Neural cell (in vitro differentiated cells): Measurements from ENCODE around the gene ARHGAP10. TPM values are rescaled to one million over a fixed set of nuclear protein-coding genes. Genes with fewer than 3 reads are reported as not detected.

Experiments
- H2AFZ ChIP-seq: fragments of 200-600, 300-800 bp; sonication (generic), shearing (Covaris generic); 2 replicates; pipeline ENCODE4 v1.6.0; 2014; ENCODE audit warnings: low read depth, mild to moderate bottlenecking, antibody characterized with exemption, low read length, moderate library complexity
- H3F3A ChIP-seq: fragments of 200-600 bp; shearing (Covaris generic); 2 replicates; pipeline ENCODE4 v1.6.1; 2016; ENCODE audit warnings: mild to moderate bottlenecking, moderate library complexity, mixed read lengths, antibody characterized with exemption, low read length; ENCODE audit not compliant: insufficient read depth, poor library complexity, severe bottlenecking
- H3K27ac ChIP-seq: fragments of 200-600, 300-800 bp; sonication (generic), shearing (Covaris generic); 2 replicates; pipeline ENCODE4 v1.5.1; 2014; ENCODE audit warnings: mild to moderate bottlenecking, low read length, moderate library complexity
- H3K27me3 ChIP-seq: fragments of 300-800, 200-600 bp; sonication (generic), shearing (Covaris generic); 2 replicates; pipeline ENCODE4 v1.6.0; 2014; ENCODE audit warnings: mild to moderate bottlenecking, low read depth, low read length, moderate library complexity; ENCODE audit not compliant: insufficient read depth
- H3K36me3 ChIP-seq: fragments of 300-800, 200-600 bp; sonication (generic), shearing (Covaris generic); 2 replicates; pipeline ENCODE4 v1.5.1; 2014; ENCODE audit warnings: mild to moderate bottlenecking, antibody characterized with exemption, low read length, moderate library complexity; ENCODE audit not compliant: insufficient read depth
- H3K4me2 ChIP-seq: fragments of 300-800, 200-600 bp; sonication (generic), shearing (Covaris generic); 2 replicates; pipeline ENCODE4 v1.6.0; 2014; ENCODE audit warnings: mild to moderate bottlenecking, low read length
- H3K4me3 ChIP-seq: fragments of 300-800, 200-600 bp; sonication (generic), shearing (Covaris generic); 2 replicates; pipeline ENCODE4 v1.5.1; 2014; ENCODE audit warnings: mild to moderate bottlenecking, low read length, moderate library complexity
- H3K79me2 ChIP-seq: fragments of 200-600 bp; shearing (Covaris generic); replicated peaks from 2 replicates; pipeline ENCODE4 v1.6.0; 2014; ENCODE audit warnings: mild to moderate bottlenecking, low read length, moderate library complexity; ENCODE audit not compliant: insufficient read depth
- H3K9ac ChIP-seq: fragments of 300-800, 200-600 bp; sonication (generic), shearing (Covaris generic); 2 replicates; pipeline ENCODE4 v1.6.1; 2016; ENCODE audit warnings: mild to moderate bottlenecking, low read length, mixed read lengths
- H3K9me2 ChIP-seq: fragments of 200-600 bp; shearing (Covaris generic); 2 replicates; pipeline ENCODE4 v1.6.1; 2016; ENCODE audit warnings: mild to moderate bottlenecking, low read length, mixed read lengths; ENCODE audit not compliant: insufficient read depth
- H3K9me3 ChIP-seq: fragments of 200-600, 300-800 bp; sonication (generic), shearing (Covaris generic); 2 replicates; pipeline ENCODE4 v1.6.1; 2016; ENCODE audit warnings: mild to moderate bottlenecking, mixed run types, low read length, moderate library complexity, mixed read lengths
- H4K20me1 ChIP-seq: fragments of 200-600 bp; shearing (Covaris generic); 2 replicates; pipeline ENCODE4 v1.6.1; 2016; ENCODE audit warnings: mild to moderate bottlenecking, mixed run types; ENCODE audit not compliant: insufficient read depth
- CTCF ChIP-seq: fragments of 450-650 bp; IDR thresholded peaks from 2 replicates; pipeline ENCODE4 v1.5.1; 2014; ENCODE audit warnings: antibody characterized with exemption, mild to moderate bottlenecking, moderate library complexity; ENCODE audit not compliant: poor library complexity, severe bottlenecking
- EP300 ChIP-seq: fragments of 450-650 bp; conservative IDR thresholded peaks from 2 replicates; pipeline ENCODE4 v1.6.1; 2014; ENCODE audit warnings: antibody characterized with exemption, mild to moderate bottlenecking, moderate library complexity; ENCODE audit not compliant: poor library complexity, severe bottlenecking
- MXI1 ChIP-seq: fragments of 450-650 bp; conservative IDR thresholded peaks from 2 replicates; pipeline ENCODE4 v1.6.1; 2014; ENCODE audit warnings: antibody characterized with exemption, mild to moderate bottlenecking; ENCODE audit not compliant: poor library complexity, severe bottlenecking
- POLR2AphosphoS5 ChIP-seq: IDR thresholded peaks from 2 replicates; pipeline ENCODE4 v1.6.1; 2012
- RAD21 ChIP-seq: fragments of 450-650 bp; conservative IDR thresholded peaks from 2 replicates; pipeline ENCODE4 v1.6.1; 2014; ENCODE audit warnings: antibody characterized with exemption, mild to moderate bottlenecking, moderate library complexity
- REST ChIP-seq: IDR thresholded peaks from 2 replicates; pipeline ENCODE4 v1.6.1; 2012; ENCODE audit warnings: borderline replicate concordance
- SMC3 ChIP-seq: fragments of 450-650 bp; conservative IDR thresholded peaks from 2 replicates; pipeline ENCODE4 v1.6.1; 2014; ENCODE audit warnings: antibody characterized with exemption, mild to moderate bottlenecking, moderate library complexity; ENCODE audit not compliant: poor library complexity
- TAF1 ChIP-seq: IDR thresholded peaks from 2 replicates; pipeline ENCODE4 v1.6.1; 2012; ENCODE audit warnings: low read depth
- polyA plus RNA-seq: library from polyadenylated mRNA; depleted of rRNA; stranded (reverse); fragments of >200 nt; gene quantifications from 2 replicates; pipeline ENCODE4 v1.2.3, GENCODE V29; 2014

Gene ARHGAP10
- polyA plus RNA-seq, 1 donor from 2014 or later = 1.2 TPM

- Histone ChIP-seq H3K27ac (no peak overlapping the region), H3K9me2 (no peaks in the 10 kb centered on the region), H3K4me2 (no peak overlapping the region), H3K9me3 (peaks cover 5% of the 10 kb centered on the region), H3F3A (no peaks in the 10 kb centered on the region), H3K9ac (no peak overlapping the region), H3K27me3 (no peaks in the 10 kb centered on the region), H3K4me3 (no peak overlapping the region), H3K79me2 (no peaks in the 10 kb centered on the region), H4K20me1 (no peaks in the 10 kb centered on the region), H2AFZ (no peak overlapping the region), H3K36me3 (no peaks in the 10 kb centered on the region)
- TF ChIP-seq TAF1 (no peak), SMC3 (no peak), EP300 (no peak), POLR2AphosphoS5 (no peak), REST (no peak), MXI1 (no peak), RAD21 (no peak), CTCF (no peak)
Observed at GRCh38 chr4:147704846-147705245, 27.0 kb upstream of the ARHGAP10 start.

GRCh38 chr4:147707892-147708672 lies 23.8 kb upstream of the ARHGAP10 start:
- no peaks in the 10 kb centered on the region for H3K79me2 ChIP-seq
- H3K27ac ChIP-seq = no peak overlapping the region
- H2AFZ ChIP-seq = no peak overlapping the region
- H3K36me3 ChIP-seq = no peaks in the 10 kb centered on the region
- no peaks in the 10 kb centered on the region for H4K20me1 ChIP-seq
- no peaks in the 10 kb centered on the region for H3K27me3 ChIP-seq
- peak; percentile 65 for TF ChIP-seq RAD21
- TF ChIP-seq REST = no peak
- TF ChIP-seq CTCF = peak; percentile 77
- TF ChIP-seq SMC3 = peak; percentile 74
- no peaks in the 10 kb centered on the region for H3K9me3 ChIP-seq
- no peak overlapping the region for H3K9ac ChIP-seq
- H3F3A ChIP-seq = no peaks in the 10 kb centered on the region
- H3K4me3 ChIP-seq = no peak overlapping the region
- no peaks in the 10 kb centered on the region for H3K9me2 ChIP-seq
- no peak overlapping the region for H3K4me2 ChIP-seq
